Astrocyte of the cerebellum (primary cell): ENCODE data around the gene FARSB.

Experiments used
- DNase-seq: peaks from one replicate; pipeline ENCODE4 v3.0.0-alpha.2; 2011; ENCODE audit warnings: low read depth
- H3K4me3 ChIP-seq: 2 replicates; pipeline ENCODE4 v1.5.1; 2011; ENCODE audit warnings: mild to moderate bottlenecking, low read depth, low read length, moderate library complexity
- in situ Hi-C: cut with HindIII; loops from 2 replicates; pipeline ENCODE4 v1.10.0; 2017; ENCODE audit warnings: low sequenced_read_pairs
- TF ChIP-seq, protein P1 (sequence below): IDR thresholded peaks from 2 replicates; pipeline ENCODE4 v1.5.1; 2012; ENCODE audit warnings: low read length, low read depth, moderate library complexity, mild to moderate bottlenecking; ENCODE audit errors: missing control alignments

FARSB gene

DNA sequence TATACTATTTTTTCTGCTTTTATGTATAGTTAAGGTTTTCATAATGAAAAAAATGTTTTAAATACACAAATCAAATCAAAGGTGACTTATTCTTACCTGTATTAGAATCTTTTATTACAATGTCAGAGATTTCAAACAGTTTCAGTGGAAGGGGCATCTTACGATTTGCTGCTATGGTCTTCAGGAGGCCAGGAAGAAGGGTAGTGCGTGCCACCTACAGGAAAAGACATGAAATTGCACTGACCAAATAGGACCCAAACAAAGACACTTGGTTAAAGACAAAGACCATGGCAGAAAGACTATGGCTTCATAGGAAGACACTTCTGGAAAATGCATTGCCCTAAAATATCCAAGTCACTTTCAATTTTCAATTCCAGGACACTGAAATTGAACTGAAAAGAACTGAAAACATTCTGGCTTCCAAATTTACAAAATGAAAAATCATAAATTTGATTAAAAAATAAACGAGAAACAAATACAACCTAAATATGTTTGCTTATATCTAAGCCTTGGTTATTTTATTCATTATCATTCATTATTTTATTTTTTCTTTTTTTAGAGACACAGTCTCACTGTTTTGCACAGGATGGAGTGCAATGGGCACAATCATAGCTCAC, 42.1 kb downstream of the FARSB start:
- TF ChIP-seq, protein P1, sequence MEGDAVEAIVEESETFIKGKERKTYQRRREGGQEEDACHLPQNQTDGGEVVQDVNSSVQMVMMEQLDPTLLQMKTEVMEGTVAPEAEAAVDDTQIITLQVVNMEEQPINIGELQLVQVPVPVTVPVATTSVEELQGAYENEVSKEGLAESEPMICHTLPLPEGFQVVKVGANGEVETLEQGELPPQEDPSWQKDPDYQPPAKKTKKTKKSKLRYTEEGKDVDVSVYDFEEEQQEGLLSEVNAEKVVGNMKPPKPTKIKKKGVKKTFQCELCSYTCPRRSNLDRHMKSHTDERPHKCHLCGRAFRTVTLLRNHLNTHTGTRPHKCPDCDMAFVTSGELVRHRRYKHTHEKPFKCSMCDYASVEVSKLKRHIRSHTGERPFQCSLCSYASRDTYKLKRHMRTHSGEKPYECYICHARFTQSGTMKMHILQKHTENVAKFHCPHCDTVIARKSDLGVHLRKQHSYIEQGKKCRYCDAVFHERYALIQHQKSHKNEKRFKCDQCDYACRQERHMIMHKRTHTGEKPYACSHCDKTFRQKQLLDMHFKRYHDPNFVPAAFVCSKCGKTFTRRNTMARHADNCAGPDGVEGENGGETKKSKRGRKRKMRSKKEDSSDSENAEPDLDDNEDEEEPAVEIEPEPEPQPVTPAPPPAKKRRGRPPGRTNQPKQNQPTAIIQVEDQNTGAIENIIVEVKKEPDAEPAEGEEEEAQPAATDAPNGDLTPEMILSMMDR: peak; percentile 85
- in situ Hi-C loops: loop anchor here (25.0 kb wide), 2 partner anchors 302 to 577 kb away; a partner anchor contains a TSS
- DNase-seq: peak; percentile 57
- H3K4me3 ChIP-seq: no peak overlapping the region

DNA sequence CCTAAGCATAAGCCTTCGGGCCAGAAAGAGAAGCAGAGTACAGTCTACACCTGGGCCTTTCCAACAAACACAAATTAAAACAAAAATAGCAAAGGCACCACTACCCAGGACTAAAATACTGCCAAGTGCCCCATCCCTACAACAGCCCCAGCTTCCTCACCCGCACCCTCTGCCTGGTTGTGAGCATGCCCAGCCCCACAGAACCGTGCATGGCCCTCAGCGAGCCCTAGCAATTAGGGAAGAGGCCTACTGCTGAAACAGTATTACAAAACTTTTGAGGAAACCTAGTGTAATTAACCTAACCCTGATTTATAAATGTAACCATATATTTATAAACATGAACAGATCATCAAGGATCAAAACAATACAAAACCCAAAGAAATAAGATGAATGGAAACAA, 44.2 kb downstream of the FARSB start:
- in situ Hi-C loops: loop anchor here (25.0 kb wide), 2 partner anchors 299 to 574 kb away; a partner anchor contains a TSS
- H3K4me3 ChIP-seq: no peak overlapping the region
- no peak for DNase-seq
- TF ChIP-seq, protein P1: no peak

DNA sequence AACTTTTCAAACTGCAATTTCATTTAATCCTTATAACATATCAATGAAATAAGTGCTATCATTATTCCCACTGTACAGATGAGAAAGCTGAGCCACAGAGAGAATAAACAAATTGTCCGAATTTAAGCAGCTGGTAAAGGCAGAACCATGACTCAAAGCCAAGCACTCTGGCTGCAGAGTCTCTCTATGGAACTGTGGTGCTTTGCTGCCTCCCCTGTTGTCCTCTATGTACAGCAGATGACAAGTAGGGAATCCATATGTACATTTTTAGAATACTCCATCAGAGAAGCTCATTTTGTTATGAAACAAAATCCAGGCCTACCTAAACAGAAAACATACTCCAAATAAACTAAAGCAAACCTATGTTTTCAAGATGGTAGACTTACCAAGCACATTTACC, 45.1 kb downstream of the FARSB start:
- in situ Hi-C loops: loop anchor here (25.0 kb wide), 2 partner anchors 298 to 573 kb away; a partner anchor contains a TSS
- TF ChIP-seq, protein P1: peak; percentile 27
- DNase-seq: no peak
- H3K4me3 ChIP-seq: no peak overlapping the region

DNA sequence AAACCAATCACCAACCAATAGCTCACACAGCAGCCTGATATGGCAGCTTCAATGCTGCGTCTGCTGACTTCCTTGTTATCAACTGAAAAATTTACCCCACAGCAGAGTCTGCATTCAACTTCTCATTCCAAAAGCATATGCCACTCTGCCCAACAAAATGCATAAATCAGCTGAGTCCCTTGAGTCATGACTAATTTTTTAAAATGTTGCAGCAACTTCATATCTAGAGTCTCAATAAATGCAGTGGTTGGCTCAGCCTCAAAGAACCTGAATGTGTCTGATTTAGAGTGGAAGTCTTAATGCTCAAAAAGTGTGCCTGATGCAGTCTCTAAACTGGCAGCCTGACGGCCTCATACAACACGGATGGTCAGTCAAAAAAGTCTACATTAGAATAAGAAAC, 46.5 kb downstream of the FARSB start:
- TF ChIP-seq, protein P1: no peak
- in situ Hi-C loops: loop anchor here (5.0 to 25.0 kb wide), 3 partner anchors 37 to 572 kb away; a partner anchor contains a TSS
- DNase-seq: no peak
- no peak overlapping the region for H3K4me3 ChIP-seq

DNA sequence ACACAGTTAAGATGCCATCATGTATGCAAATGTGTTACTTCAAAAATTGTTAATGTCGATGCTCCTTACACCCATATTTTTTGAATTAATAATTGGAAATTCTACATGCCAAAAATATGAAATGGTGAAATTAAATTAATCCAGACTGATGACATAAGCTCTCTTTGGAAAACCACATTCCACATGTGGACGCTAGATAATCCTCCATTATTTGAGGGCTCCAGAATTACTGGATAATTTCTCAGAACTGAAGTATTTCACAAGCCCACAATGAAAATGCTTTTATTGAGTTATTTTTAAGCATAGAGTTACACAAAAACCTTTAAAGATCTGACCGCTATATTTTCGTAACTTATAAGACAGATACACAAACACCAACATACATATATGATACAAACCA, 47.8 kb downstream of the FARSB start:
- DNase-seq: no peak
- TF ChIP-seq, protein P1: no peak
- H3K4me3 ChIP-seq: no peak overlapping the region
- in situ Hi-C loops: loop anchor here (5.0 to 25.0 kb wide), 3 partner anchors 36 to 571 kb away; a partner anchor contains a TSS

DNA sequence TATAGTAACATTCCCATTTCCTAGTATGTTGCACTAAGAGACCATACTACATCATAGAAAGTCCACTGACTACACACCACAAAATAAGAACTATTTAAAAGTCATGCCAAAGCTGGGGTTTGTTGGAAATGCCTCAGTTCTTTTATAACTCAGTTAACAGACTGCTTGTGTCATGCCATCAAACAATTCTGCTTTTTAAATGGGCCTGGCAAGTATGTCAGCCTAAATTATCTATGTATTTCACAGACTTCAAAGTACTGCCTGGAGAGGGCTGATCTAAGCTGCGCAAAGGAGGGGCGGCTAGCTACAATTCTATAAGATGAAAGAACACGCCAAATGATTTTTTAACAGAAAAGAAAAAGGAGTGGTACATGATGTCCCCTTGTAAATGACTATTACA, 49.6 kb downstream of the FARSB start:
- DNase-seq: no peak
- in situ Hi-C loops: loop anchor here (5.0 to 25.0 kb wide), 3 partner anchors 34 to 569 kb away; a partner anchor contains a TSS
- H3K4me3 ChIP-seq: no peak overlapping the region
- TF ChIP-seq, protein P1: no peak
